A549 (cell line): ENCODE data around the gene IRF8.

Experiments
- CBX8 ChIP-seq: fragments of 200-600 bp; sonication (generic); IDR thresholded peaks from 2 replicates; pipeline ENCODE4 v1.6.1; 2016
- CEBPB ChIP-seq, 2 experiments: fragments of >200 bp in 1 of 2; sonication (Bioruptor Twin) in 1 of 2; formaldehyde crosslinking in 1 of 2; IDR thresholded peaks; 2 replicates each; pipeline ENCODE4 v1.6.1; 2012 to 2016
- EP300 ChIP-seq, 2 experiments: fragments of >200 bp; sonication (Bioruptor Twin); formaldehyde crosslinking; IDR thresholded peaks; 2 replicates in 1 of 2; 3 replicates in 1 of 2; pipeline ENCODE4 v1.6.1; 2016 to 2017
- KDM5A ChIP-seq: fragments of 200-600 bp; sonication (generic); IDR thresholded peaks from 2 replicates; pipeline ENCODE4 v1.6.1; 2016; ENCODE audit warnings: antibody characterized with exemption, mild to moderate bottlenecking
- NR3C1 ChIP-seq: fragments of >200 bp; sonication (Bioruptor Twin); formaldehyde crosslinking; IDR thresholded peaks from 3 replicates; pipeline ENCODE4 v1.6.1; 2017
- POLR2A ChIP-seq: IDR thresholded peaks from 2 replicates; pipeline ENCODE4 v1.6.1; 2012; ENCODE audit warnings: mild to moderate bottlenecking, low read length
- RFX5 ChIP-seq: fragments of 450-650 bp; IDR thresholded peaks from 2 replicates; pipeline ENCODE4 v1.7.1; 2014; ENCODE audit warnings: antibody characterized with exemption, mild to moderate bottlenecking, moderate library complexity
- ZC3H11A ChIP-seq: fragments of 450-650 bp; IDR thresholded peaks from 2 replicates; pipeline ENCODE4 v1.6.1; 2014; ENCODE audit warnings: antibody characterized with exemption, mild to moderate bottlenecking
- TF ChIP-seq, protein P1 (sequence below): fragments of >200 bp; sonication (Bioruptor Twin); formaldehyde crosslinking; IDR thresholded peaks from 3 replicates; pipeline ENCODE4 v1.5.1; 2016
- TF ChIP-seq, protein P2 (sequence below): fragments of 200-600 bp; sonication (generic); IDR thresholded peaks from 2 replicates; pipeline ENCODE4 v1.6.1; 2016; ENCODE audit warnings: antibody characterized with exemption, mild to moderate bottlenecking, moderate library complexity
- TF ChIP-seq, protein P3 (sequence below): IDR thresholded peaks from 2 replicates; pipeline ENCODE4 v1.6.1; 2012
- TF ChIP-seq, protein P4 (sequence below): fragments of 250-450 bp; sonication (Bioruptor Pico); IDR thresholded peaks from 2 replicates; pipeline ENCODE4 v1.5.0; 2021; ENCODE audit warnings: mild to moderate bottlenecking, moderate library complexity, borderline replicate concordance

DNA sequence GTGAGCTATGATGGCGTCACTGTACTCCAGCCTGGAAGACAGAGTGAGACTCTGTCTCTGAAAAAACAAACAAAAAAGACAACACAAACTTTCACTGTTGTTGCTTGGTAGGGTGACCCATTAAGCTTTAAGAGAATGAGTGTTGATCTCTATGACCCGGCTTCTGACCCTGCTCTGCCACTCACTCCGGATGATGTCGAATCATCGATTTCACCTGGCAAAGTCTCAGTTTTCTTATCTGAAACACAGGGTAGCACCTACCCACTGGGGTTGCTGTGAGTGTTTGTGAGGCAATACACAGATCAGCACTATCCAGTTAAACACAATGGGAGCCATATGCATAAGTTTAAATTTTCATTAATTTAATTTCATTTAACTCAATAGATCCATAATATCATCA lies 20.6 kb upstream of the IRF8 start:
- no peak for TF ChIP-seq POLR2A
- TF ChIP-seq, protein P1, sequence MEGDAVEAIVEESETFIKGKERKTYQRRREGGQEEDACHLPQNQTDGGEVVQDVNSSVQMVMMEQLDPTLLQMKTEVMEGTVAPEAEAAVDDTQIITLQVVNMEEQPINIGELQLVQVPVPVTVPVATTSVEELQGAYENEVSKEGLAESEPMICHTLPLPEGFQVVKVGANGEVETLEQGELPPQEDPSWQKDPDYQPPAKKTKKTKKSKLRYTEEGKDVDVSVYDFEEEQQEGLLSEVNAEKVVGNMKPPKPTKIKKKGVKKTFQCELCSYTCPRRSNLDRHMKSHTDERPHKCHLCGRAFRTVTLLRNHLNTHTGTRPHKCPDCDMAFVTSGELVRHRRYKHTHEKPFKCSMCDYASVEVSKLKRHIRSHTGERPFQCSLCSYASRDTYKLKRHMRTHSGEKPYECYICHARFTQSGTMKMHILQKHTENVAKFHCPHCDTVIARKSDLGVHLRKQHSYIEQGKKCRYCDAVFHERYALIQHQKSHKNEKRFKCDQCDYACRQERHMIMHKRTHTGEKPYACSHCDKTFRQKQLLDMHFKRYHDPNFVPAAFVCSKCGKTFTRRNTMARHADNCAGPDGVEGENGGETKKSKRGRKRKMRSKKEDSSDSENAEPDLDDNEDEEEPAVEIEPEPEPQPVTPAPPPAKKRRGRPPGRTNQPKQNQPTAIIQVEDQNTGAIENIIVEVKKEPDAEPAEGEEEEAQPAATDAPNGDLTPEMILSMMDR = no peak
- TF ChIP-seq, protein P2, sequence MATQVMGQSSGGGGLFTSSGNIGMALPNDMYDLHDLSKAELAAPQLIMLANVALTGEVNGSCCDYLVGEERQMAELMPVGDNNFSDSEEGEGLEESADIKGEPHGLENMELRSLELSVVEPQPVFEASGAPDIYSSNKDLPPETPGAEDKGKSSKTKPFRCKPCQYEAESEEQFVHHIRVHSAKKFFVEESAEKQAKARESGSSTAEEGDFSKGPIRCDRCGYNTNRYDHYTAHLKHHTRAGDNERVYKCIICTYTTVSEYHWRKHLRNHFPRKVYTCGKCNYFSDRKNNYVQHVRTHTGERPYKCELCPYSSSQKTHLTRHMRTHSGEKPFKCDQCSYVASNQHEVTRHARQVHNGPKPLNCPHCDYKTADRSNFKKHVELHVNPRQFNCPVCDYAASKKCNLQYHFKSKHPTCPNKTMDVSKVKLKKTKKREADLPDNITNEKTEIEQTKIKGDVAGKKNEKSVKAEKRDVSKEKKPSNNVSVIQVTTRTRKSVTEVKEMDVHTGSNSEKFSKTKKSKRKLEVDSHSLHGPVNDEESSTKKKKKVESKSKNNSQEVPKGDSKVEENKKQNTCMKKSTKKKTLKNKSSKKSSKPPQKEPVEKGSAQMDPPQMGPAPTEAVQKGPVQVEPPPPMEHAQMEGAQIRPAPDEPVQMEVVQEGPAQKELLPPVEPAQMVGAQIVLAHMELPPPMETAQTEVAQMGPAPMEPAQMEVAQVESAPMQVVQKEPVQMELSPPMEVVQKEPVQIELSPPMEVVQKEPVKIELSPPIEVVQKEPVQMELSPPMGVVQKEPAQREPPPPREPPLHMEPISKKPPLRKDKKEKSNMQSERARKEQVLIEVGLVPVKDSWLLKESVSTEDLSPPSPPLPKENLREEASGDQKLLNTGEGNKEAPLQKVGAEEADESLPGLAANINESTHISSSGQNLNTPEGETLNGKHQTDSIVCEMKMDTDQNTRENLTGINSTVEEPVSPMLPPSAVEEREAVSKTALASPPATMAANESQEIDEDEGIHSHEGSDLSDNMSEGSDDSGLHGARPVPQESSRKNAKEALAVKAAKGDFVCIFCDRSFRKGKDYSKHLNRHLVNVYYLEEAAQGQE = no peak
- no peak for TF ChIP-seq RFX5
- no peak for TF ChIP-seq ZC3H11A
- no peak for TF ChIP-seq EP300 (IDR thresholded peaks at IDR 0.05)
- TF ChIP-seq KDM5A = no peak
- TF ChIP-seq CBX8 = no peak
- TF ChIP-seq, protein P3, sequence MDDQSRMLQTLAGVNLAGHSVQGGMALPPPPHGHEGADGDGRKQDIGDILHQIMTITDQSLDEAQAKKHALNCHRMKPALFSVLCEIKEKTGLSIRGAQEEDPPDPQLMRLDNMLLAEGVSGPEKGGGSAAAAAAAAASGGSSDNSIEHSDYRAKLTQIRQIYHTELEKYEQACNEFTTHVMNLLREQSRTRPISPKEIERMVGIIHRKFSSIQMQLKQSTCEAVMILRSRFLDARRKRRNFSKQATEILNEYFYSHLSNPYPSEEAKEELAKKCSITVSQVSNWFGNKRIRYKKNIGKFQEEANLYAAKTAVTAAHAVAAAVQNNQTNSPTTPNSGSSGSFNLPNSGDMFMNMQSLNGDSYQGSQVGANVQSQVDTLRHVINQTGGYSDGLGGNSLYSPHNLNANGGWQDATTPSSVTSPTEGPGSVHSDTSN = no peak
- TF ChIP-seq CEBPB (IDR thresholded peaks at IDR 0.05) = no peak
- TF ChIP-seq NR3C1 = no peak
- TF ChIP-seq, protein P4, sequence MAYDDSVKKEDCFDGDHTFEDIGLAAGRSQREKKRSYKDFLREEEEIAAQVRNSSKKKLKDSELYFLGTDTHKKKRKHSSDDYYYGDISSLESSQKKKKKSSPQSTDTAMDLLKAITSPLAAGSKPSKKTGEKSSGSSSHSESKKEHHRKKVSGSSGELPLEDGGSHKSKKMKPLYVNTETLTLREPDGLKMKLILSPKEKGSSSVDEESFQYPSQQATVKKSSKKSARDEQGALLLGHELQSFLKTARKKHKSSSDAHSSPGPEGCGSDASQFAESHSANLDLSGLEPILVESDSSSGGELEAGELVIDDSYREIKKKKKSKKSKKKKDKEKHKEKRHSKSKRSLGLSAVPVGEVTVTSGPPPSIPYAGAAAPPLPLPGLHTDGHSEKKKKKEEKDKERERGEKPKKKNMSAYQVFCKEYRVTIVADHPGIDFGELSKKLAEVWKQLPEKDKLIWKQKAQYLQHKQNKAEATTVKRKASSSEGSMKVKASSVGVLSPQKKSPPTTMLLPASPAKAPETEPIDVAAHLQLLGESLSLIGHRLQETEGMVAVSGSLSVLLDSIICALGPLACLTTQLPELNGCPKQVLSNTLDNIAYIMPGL = no peak
